IMR-90 (cell line): Measurements from ENCODE around the gene ADGRG4. TPM values are rescaled to one million over a fixed set of nuclear protein-coding genes. Genes with fewer than 3 reads are reported as not detected.

Source experiments
- ATAC-seq: fragments of 200-7000 bp; cut with Tn5 transposase; 2 replicates; pipeline ENCODE4 v1.9.1; 2020; ENCODE audit warnings: low read depth, mild to moderate bottlenecking, moderate library complexity
- BruUV-seq: library from RNA; stranded (reverse); fragments of 400-500 nt; replicated peaks from 2 replicates; lab custom pipeline; 2021; lab: Mats Ljungman, UMichigan
- CTCF ChIA-PET: fragments of 300-600 bp; formaldehyde crosslinking; extraction: SDS; loops from one replicate; lab custom pipeline; 2021; ENCODE audit warnings: antibody characterized with exemption; lab: Yijun Ruan, JAX
- POLR2A ChIA-PET: fragments of 300-600 bp; sonication (Branson Sonifier 250); formaldehyde crosslinking; loops from one replicate; lab custom pipeline; 2022; ENCODE audit warnings: antibody characterized with exemption; ENCODE audit not compliant: unreplicated experiment; lab: Charles Lee
- DNase-seq: peaks from one replicate; pipeline ENCODE4 v3.0.0; 2013
- H2AFZ ChIP-seq: replicated peaks from 2 replicates; pipeline ENCODE3; 2013; ENCODE audit warnings: low read length, mild to moderate bottlenecking; ENCODE audit not compliant: poor library complexity
- H2AK5ac ChIP-seq: 2 replicates; pipeline ENCODE4 v1.6.1; 2013; ENCODE audit warnings: low read depth, low read length, inconsistent platforms
- H2AK9ac ChIP-seq: replicated peaks from 2 replicates; pipeline ENCODE3; 2013; ENCODE audit warnings: mild to moderate bottlenecking, low read depth, low read length, moderate library complexity; ENCODE audit not compliant: poor library complexity
- H2BK120ac ChIP-seq: 2 replicates; pipeline ENCODE4 v1.6.1; 2013; ENCODE audit warnings: low read depth, low read length, inconsistent platforms
- H2BK15ac ChIP-seq: 3 replicates; pipeline ENCODE4 v1.6.1; 2013; ENCODE audit warnings: low read depth, low read length, inconsistent platforms
- H2BK20ac ChIP-seq: 2 replicates; pipeline ENCODE4 v1.6.1; 2013; ENCODE audit warnings: low read depth, mild to moderate bottlenecking, inconsistent platforms, low read length, moderate library complexity
- H2BK5ac ChIP-seq: 2 replicates; pipeline ENCODE4 v1.6.1; 2013; ENCODE audit warnings: mild to moderate bottlenecking, low read depth, low read length, inconsistent platforms; ENCODE audit not compliant: poor library complexity, severe bottlenecking
- H3K14ac ChIP-seq: replicated peaks from 2 replicates; pipeline ENCODE4 v1.6.1; 2013; ENCODE audit warnings: low read depth, low read length, inconsistent platforms
- H3K18ac ChIP-seq: 2 replicates; pipeline ENCODE4 v1.6.1; 2013; ENCODE audit warnings: low read depth, low read length, control low read depth
- H3K23ac ChIP-seq: 2 replicates; pipeline ENCODE4 v1.6.1; 2013; ENCODE audit warnings: low read depth, low read length, inconsistent platforms
- H3K27ac ChIP-seq: 2 replicates; pipeline ENCODE4 v1.5.1; 2013; ENCODE audit warnings: mild to moderate bottlenecking, control low read depth, low read length; ENCODE audit not compliant: insufficient read depth
- H3K27me3 ChIP-seq: 2 replicates; pipeline ENCODE4 v1.6.1; 2013; ENCODE audit warnings: low read length; ENCODE audit not compliant: control insufficient read depth, insufficient read depth
- H3K36me3 ChIP-seq: 2 replicates; pipeline ENCODE4 v1.6.1; 2013; ENCODE audit warnings: low read length, mixed read lengths; ENCODE audit not compliant: control insufficient read depth, insufficient read depth
- H3K4ac ChIP-seq: 2 replicates; pipeline ENCODE4 v1.6.1; 2013; ENCODE audit warnings: low read depth, low read length, inconsistent platforms
- H3K4me1 ChIP-seq: 2 replicates; pipeline ENCODE4 v1.6.1; 2013; ENCODE audit warnings: low read length, mixed read lengths; ENCODE audit not compliant: control insufficient read depth, insufficient read depth
- H3K4me2 ChIP-seq: 2 replicates; pipeline ENCODE4 v1.6.1; 2013; ENCODE audit warnings: low read depth, mild to moderate bottlenecking, control low read depth, low read length, moderate library complexity
- H3K4me3 ChIP-seq: 2 replicates; pipeline ENCODE4 v1.5.1; 2013; ENCODE audit warnings: low read depth, mild to moderate bottlenecking, control low read depth, low read length, moderate library complexity; ENCODE audit not compliant: insufficient read depth
- H3K56ac ChIP-seq: 2 replicates; pipeline ENCODE4 v1.6.1; 2013; ENCODE audit warnings: low read length, inconsistent platforms; ENCODE audit not compliant: insufficient read depth; ENCODE audit errors: extremely low read depth
- H3K79me1 ChIP-seq, 2 experiments: 2 replicates each; pipeline ENCODE4 v1.6.1; 2013; ENCODE audit warnings: low read length in 2 of 2, inconsistent platforms in 1 of 2, low read depth in 1 of 2
- H3K9ac ChIP-seq: 2 replicates; pipeline ENCODE4 v1.6.1; 2013; ENCODE audit warnings: low read depth, low read length, control low read depth
- H3K9me1 ChIP-seq: 2 replicates; pipeline ENCODE4 v1.6.1; 2013; ENCODE audit warnings: low read length, inconsistent platforms; ENCODE audit not compliant: insufficient read depth
- H3K9me3 ChIP-seq: 2 replicates; pipeline ENCODE4 v1.6.1; 2013; ENCODE audit warnings: low read length; ENCODE audit not compliant: control insufficient read depth, insufficient read depth
- H4K20me1 ChIP-seq: 2 replicates; pipeline ENCODE4 v1.6.1; 2013; ENCODE audit warnings: low read length, inconsistent platforms; ENCODE audit not compliant: insufficient read depth
- H4K5ac ChIP-seq: 2 replicates; pipeline ENCODE4 v1.6.1; 2013; ENCODE audit warnings: mild to moderate bottlenecking, low read depth, low read length, control low read depth
- H4K8ac ChIP-seq, 2 experiments: 2 replicates each; pipeline ENCODE4 v1.6.1; 2013; ENCODE audit warnings: low read depth in 2 of 2, low read length in 2 of 2, control low read depth in 1 of 2, inconsistent platforms in 1 of 2
- H4K91ac ChIP-seq: 2 replicates; pipeline ENCODE4 v1.6.1; 2013; ENCODE audit warnings: low read depth, low read length, inconsistent platforms; ENCODE audit not compliant: insufficient read depth
- BHLHE40 ChIP-seq: fragments of 150-350 bp; IDR thresholded peaks from 2 replicates; pipeline ENCODE4 v1.6.1; 2016; ENCODE audit warnings: mild to moderate bottlenecking, low read depth, low read length
- CEBPB ChIP-seq: IDR thresholded peaks from 2 replicates; pipeline ENCODE4 v1.6.1; 2012; ENCODE audit warnings: low read depth, low read length, improper control_type of control experiment
- CHD1 ChIP-seq: IDR thresholded peaks from 2 replicates; pipeline ENCODE4 v1.6.1; 2012; ENCODE audit warnings: low read depth, low read length, improper control_type of control experiment
- CTCF ChIP-seq: conservative IDR thresholded peaks from 2 replicates; pipeline ENCODE4 v1.5.1; 2012; ENCODE audit warnings: mild to moderate bottlenecking, low read depth, low read length, improper control_type of control experiment
- ELK1 ChIP-seq: fragments of 150-350 bp; IDR thresholded peaks from 2 replicates; pipeline ENCODE4 v1.6.1; 2016; ENCODE audit warnings: low read depth, mild to moderate bottlenecking, low read length, moderate library complexity, borderline replicate concordance
- FOS ChIP-seq: fragments of 150-350 bp; IDR thresholded peaks from 2 replicates; pipeline ENCODE4 v1.6.1; 2016; ENCODE audit warnings: low read depth, low read length
- MAFK ChIP-seq: IDR thresholded peaks from 2 replicates; pipeline ENCODE4 v1.6.1; 2012; ENCODE audit warnings: low read depth, low read length, improper control_type of control experiment
- MAZ ChIP-seq: IDR thresholded peaks from 2 replicates; pipeline ENCODE4 v1.6.1; 2012; ENCODE audit warnings: low read depth, mild to moderate bottlenecking, low read length, improper control_type of control experiment, moderate library complexity, borderline replicate concordance
- MXI1 ChIP-seq: IDR thresholded peaks from 2 replicates; pipeline ENCODE4 v1.6.1; 2012; ENCODE audit warnings: low read depth, mild to moderate bottlenecking, low read length, moderate library complexity, borderline replicate concordance
- NFE2L2 ChIP-seq: fragments of 150-350 bp; IDR thresholded peaks from 2 replicates; pipeline ENCODE4 v1.6.1; 2016; ENCODE audit warnings: low read depth, mild to moderate bottlenecking, low read length
- POLR2A ChIP-seq: IDR thresholded peaks from 2 replicates; pipeline ENCODE4 v1.6.1; 2012; ENCODE audit warnings: mild to moderate bottlenecking, low read depth, low read length
- RAD21 ChIP-seq: IDR thresholded peaks from 2 replicates; pipeline ENCODE4 v1.6.1; 2012; ENCODE audit warnings: low read length, improper control_type of control experiment
- RCOR1 ChIP-seq: IDR thresholded peaks from 2 replicates; pipeline ENCODE4 v1.6.1; 2012; ENCODE audit warnings: mild to moderate bottlenecking, low read length, improper control_type of control experiment; ENCODE audit not compliant: insufficient replicate concordance
- RFX5 ChIP-seq: IDR thresholded peaks from 2 replicates; pipeline ENCODE4 v1.8.0; 2012; ENCODE audit warnings: low read depth, mild to moderate bottlenecking, low read length, moderate library complexity
- SMC3 ChIP-seq: fragments of 150-350 bp; IDR thresholded peaks from 2 replicates; pipeline ENCODE4 v1.6.1; 2016; ENCODE audit warnings: low read depth, mild to moderate bottlenecking, antibody characterized with exemption, low read length, moderate library complexity
- USF2 ChIP-seq: fragments of 150-350 bp; IDR thresholded peaks from 2 replicates; pipeline ENCODE4 v1.6.1; 2017; ENCODE audit warnings: mild to moderate bottlenecking, antibody characterized with exemption, low read length, low read depth
- dilution Hi-C: fragments of 300-500 bp; cut with HindIII; formaldehyde crosslinking; loops from one replicate; pipeline ENCODE4 v1.14.3; 2018; ENCODE audit warnings: low sequenced_read_pairs; ENCODE audit not compliant: unreplicated experiment
- in situ Hi-C: fragments of 300-500 bp; cut with MboI; formaldehyde crosslinking; loops from 3 replicates; pipeline ENCODE4 v1.14.3; 2019; ENCODE audit warnings: low sequenced_read_pairs, inconsistent platforms, mixed read lengths
- intact Hi-C: fragments of 100-400 bp; cut with micrococcal nuclease; formaldehyde crosslinking; loops from 2 replicates; pipeline ENCODE4 v1.10.0; 2022
- polyA plus RNA-seq, 3 experiments: library from polyadenylated mRNA; depleted of rRNA; stranded (reverse); fragments of >200 nt; gene quantifications; 2 replicates each; pipeline ENCODE4 v1.2.3, GENCODE V29; 2012; ENCODE audit warnings: low replicate concordance in 1 of 3
- total RNA-seq: library from RNA; depleted of rRNA; stranded (reverse); fragments of >200 nt; gene quantifications from 2 replicates; pipeline ENCODE4 v1.2.3, GENCODE V29; 2012

ADGRG4 gene
- total and polyA plus RNA-seq, 2 of the 4 experiments (the other 2 are of a cell fraction) = under 0.01 TPM; not detected in 1

- Histone ChIP-seq H4K91ac (no peak overlapping the region), H3K23ac (no peak overlapping the region), H2BK15ac (no peak overlapping the region), H3K4me1 (no peaks in the 10 kb centered on the region), H3K14ac (no peak overlapping the region), H3K4ac (no peak overlapping the region), H3K9ac (no peak overlapping the region), H2BK5ac (no peak overlapping the region), H2AFZ (no peak overlapping the region), H2AK5ac (no peak overlapping the region), H3K36me3 (no peaks in the 10 kb centered on the region), H3K27ac (no peak overlapping the region), H2AK9ac (no peak overlapping the region), H3K18ac (no peak overlapping the region), H3K79me1 (no peaks in the 10 kb centered on the region), H2BK120ac (no peak overlapping the region), H4K20me1 (no peaks in the 10 kb centered on the region), H4K5ac (no peak overlapping the region), H2BK20ac (no peak overlapping the region), H3K56ac (no peak overlapping the region), H3K9me1 (no peaks in the 10 kb centered on the region), H3K4me2 (no peak overlapping the region), H4K8ac (no peak overlapping the region), H3K27me3 (no peaks in the 10 kb centered on the region), H3K4me3 (no peak overlapping the region), H3K9me3 (no peaks in the 10 kb centered on the region)
- TF ChIP-seq BHLHE40 = no peak
- TF ChIP-seq FOS = no peak
- TF ChIP-seq MXI1 = no peak
- no peak for TF ChIP-seq USF2
- no peak for TF ChIP-seq CEBPB
- no peak for TF ChIP-seq ELK1
- TF ChIP-seq NFE2L2 = no peak
- TF ChIP-seq POLR2A = no peak
- TF ChIP-seq CTCF = no peak
- TF ChIP-seq SMC3 = no peak
- TF ChIP-seq RFX5 = no peak
- TF ChIP-seq MAFK = no peak
- no peak for TF ChIP-seq RAD21
- TF ChIP-seq MAZ = no peak
- no peak for TF ChIP-seq CHD1
- no peak for TF ChIP-seq RCOR1
- dilution Hi-C loops = no loop called here
- in situ Hi-C loops = no loop called here
- ATAC-seq (no peak), DNase-seq (no peak)
- intact Hi-C loops = no loop called here
- no TSS peak for BruUV-seq
- ChIA-PET CTCF (no interaction called here), POLR2A (no interaction called here)
Measured at GRCh38 chrX:136447968-136448367, 147.2 kb downstream of the ADGRG4 start.
